Colonic mucosa (tissue), 4 donors: ENCODE data around the gene ELMO1. TPM values are rescaled to one million over a fixed set of nuclear protein-coding genes. Genes with fewer than 3 reads are reported as not detected.

ENCODE experiments used
- DNase-seq: peaks from one replicate; pipeline ENCODE4 v3.0.0-alpha.2; 2020
- H3K27ac ChIP-seq: fragments of 200-600 bp; one replicate; pipeline ENCODE4 v1.8.0; 2021
- H3K27me3 ChIP-seq: fragments of 200-600 bp; one replicate; pipeline ENCODE4 v1.8.0; 2021
- H3K36me3 ChIP-seq: fragments of 200-600 bp; one replicate; pipeline ENCODE4 v1.8.0; 2021
- H3K4me1 ChIP-seq: fragments of 200-600 bp; one replicate; pipeline ENCODE4 v1.8.0; 2021; ENCODE audit warnings: mild to moderate bottlenecking
- H3K4me3 ChIP-seq: fragments of 200-600 bp; one replicate; pipeline ENCODE4 v1.8.0; 2021
- H3K9ac ChIP-seq, 2 donors: one replicate each; pipeline ENCODE4 v1.7.0; 2013; ENCODE audit warnings: control low read depth in 2 of 2, low read depth in 2 of 2, low read length in 2 of 2
- H3K9me3 ChIP-seq: fragments of 200-600 bp; one replicate; pipeline ENCODE4 v1.8.0; 2021
- intact Hi-C: fragments of 100-400 bp; cut with DNase I; formaldehyde crosslinking; loops from one replicate; pipeline ENCODE4 v1.14.1; 2022
- total RNA-seq, 2 donors: library from RNA; stranded (reverse); fragmentation: NEBNext Ultra II Directional in 1 of 2; extraction: Animal tissue kit (Norgen Biotek cat#: 25700) in 1 of 2; gene quantifications; one replicate each; pipeline ENCODE4 v1.2.1, GENCODE V29; 2021
- TF ChIP-seq, protein P1 (sequence below): fragments of 200-600 bp; IDR thresholded peaks from one replicate; pipeline ENCODE4 v1.8.0; 2022; ENCODE audit warnings: antibody characterized with exemption, mild to moderate bottlenecking
- donor health status: healthy.
- donor health status: DM: no; HTN: no; CAD: no.
- donor health status: DM: no; HTN: no; CAD: no.

Gene ELMO1
- total RNA-seq, 2 donors from 2014 or later: 4.2 to 4.7 TPM

DNA sequence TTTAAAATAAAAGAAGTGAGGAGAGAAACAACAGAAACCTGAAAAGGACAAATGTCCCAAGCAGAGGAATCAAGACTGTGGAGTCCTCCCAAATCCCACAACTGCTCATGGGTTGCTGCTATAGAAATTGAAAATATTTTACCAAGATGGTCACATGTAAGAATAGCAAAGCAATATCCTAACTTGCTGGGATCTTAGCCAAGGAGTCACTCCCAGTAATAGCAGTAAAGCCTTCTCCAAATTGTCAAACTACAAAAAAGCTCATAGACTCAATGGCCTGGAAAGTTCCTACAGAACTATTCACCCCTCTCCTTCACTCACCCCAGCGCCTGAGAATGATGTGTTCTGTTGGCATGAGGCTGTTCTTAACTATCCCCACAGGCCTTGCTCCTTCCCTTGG, 186.5 kb downstream of the ELMO1 start:
- intact Hi-C loops: no loop called here

DNA sequence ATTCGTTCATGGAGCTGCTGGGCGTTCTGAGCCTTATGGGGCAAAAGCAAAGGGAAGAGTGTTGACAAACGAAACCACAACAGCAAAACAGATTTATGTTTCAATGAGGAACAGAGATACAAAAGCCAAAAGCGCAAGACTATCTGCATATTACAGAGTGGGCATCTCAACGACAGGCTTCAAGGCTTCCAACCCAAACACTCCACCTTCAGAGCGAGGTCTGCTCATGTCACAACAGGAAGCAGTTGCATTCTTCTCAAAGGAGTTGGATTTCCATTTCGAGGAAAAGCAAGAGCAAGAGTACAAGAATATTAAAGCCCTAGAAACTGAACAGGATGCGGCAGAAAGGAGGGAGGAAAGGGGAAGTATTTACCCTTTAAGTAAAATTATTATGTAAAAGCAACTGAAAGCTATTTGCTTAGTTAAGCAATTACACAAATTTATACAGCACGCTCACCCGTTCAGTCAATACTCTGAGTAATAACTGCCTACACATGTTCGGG, 189.3 kb downstream of the ELMO1 start:
- peak overlapping the region in 1 of 2 donors; percentile 2 for H3K9ac ChIP-seq
- H3K36me3 ChIP-seq: no peaks in the 10 kb centered on the region
- no peak overlapping the region for H3K27ac ChIP-seq
- no peaks in the 10 kb centered on the region for H3K4me1 ChIP-seq
- intact Hi-C loops: no loop called here
- no peaks in the 10 kb centered on the region for H3K9me3 ChIP-seq
- no peak overlapping the region for H3K4me3 ChIP-seq
- H3K27me3 ChIP-seq: no peaks in the 10 kb centered on the region
- TF ChIP-seq, protein P1, sequence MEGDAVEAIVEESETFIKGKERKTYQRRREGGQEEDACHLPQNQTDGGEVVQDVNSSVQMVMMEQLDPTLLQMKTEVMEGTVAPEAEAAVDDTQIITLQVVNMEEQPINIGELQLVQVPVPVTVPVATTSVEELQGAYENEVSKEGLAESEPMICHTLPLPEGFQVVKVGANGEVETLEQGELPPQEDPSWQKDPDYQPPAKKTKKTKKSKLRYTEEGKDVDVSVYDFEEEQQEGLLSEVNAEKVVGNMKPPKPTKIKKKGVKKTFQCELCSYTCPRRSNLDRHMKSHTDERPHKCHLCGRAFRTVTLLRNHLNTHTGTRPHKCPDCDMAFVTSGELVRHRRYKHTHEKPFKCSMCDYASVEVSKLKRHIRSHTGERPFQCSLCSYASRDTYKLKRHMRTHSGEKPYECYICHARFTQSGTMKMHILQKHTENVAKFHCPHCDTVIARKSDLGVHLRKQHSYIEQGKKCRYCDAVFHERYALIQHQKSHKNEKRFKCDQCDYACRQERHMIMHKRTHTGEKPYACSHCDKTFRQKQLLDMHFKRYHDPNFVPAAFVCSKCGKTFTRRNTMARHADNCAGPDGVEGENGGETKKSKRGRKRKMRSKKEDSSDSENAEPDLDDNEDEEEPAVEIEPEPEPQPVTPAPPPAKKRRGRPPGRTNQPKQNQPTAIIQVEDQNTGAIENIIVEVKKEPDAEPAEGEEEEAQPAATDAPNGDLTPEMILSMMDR: no peak
- DNase-seq: no peak

More for the DNA sequence above, 186.5 kb downstream of the ELMO1 start:
- H3K9ac ChIP-seq: no peak overlapping the region
- H3K4me3 ChIP-seq: no peak overlapping the region
- no peak for DNase-seq
- H3K27me3 ChIP-seq: no peaks in the 10 kb centered on the region
- H3K9me3 ChIP-seq: no peaks in the 10 kb centered on the region
- H3K27ac ChIP-seq: no peak overlapping the region
- H3K36me3 ChIP-seq: no peaks in the 10 kb centered on the region
- TF ChIP-seq, protein P1: no peak
- no peaks in the 10 kb centered on the region for H3K4me1 ChIP-seq

DNA sequence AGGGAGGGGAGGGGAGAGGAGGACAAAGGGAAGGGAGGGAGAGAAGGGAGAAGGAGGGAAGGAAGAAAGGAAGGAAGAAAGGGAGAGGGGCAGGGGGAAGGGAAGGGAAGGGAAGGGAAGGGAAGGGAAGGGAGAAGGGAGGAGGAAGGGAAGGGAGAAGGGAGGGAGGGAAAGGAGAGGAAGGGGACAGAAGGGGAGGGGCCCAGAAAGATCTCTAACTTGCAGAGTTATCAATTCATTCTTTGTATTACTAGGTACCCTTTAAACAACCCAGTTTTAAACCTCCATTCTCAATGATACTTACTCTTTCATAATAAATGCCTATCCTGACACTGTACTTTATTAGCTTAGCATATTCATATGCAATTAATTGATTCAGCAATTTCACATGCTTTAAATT, 192.0 kb downstream of the ELMO1 start:
- no peaks in the 10 kb centered on the region for H3K27me3 ChIP-seq
- no peak overlapping the region for H3K9ac ChIP-seq
- intact Hi-C loops: no loop called here
- no peak for DNase-seq
- no peaks in the 10 kb centered on the region for H3K4me1 ChIP-seq
- H3K27ac ChIP-seq: no peak overlapping the region
- H3K36me3 ChIP-seq: no peaks in the 10 kb centered on the region
- no peaks in the 10 kb centered on the region for H3K9me3 ChIP-seq
- TF ChIP-seq, protein P1: no peak
- no peak overlapping the region for H3K4me3 ChIP-seq

DNA sequence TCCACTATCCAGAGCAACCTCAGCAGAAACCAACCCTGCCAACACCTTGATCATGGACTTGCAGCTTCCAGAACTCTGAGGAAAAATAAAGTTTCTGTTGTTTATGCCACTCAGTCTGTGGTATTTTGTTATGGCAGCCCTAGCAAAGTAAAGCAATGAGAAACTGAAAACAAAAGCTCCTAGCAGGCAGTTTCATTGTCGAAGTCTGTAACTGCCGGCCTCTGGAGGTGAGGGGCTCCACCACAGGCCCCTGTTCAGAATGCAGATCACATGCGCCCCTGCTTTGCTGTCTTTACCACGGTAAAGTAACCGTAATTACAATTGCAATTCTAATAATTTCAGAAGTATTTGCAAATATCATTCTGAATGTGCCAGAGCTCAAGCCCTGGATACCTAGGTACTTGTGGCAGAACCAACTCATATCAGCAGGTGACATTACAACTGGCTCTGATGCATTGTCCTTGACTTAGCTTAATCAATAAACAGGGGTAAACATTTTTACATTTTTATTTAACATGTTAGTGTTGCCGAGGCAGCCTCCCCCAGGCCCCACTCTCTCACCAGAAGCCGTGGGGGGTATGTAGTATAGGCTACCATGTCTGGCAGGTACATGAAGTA, 193.2 kb downstream of the ELMO1 start:
- Histone ChIP-seq H3K36me3 (no peaks in the 10 kb centered on the region), H3K27me3 (no peaks in the 10 kb centered on the region), H3K27ac (no peak overlapping the region), H3K4me3 (no peak overlapping the region), H3K4me1 (no peaks in the 10 kb centered on the region), H3K9ac (peak overlapping the region in 1 of 2 donors; percentile 12), H3K9me3 (no peaks in the 10 kb centered on the region)
- TF ChIP-seq, protein P1: no peak
- DNase-seq: no peak
- intact Hi-C loops: no loop called here

DNA sequence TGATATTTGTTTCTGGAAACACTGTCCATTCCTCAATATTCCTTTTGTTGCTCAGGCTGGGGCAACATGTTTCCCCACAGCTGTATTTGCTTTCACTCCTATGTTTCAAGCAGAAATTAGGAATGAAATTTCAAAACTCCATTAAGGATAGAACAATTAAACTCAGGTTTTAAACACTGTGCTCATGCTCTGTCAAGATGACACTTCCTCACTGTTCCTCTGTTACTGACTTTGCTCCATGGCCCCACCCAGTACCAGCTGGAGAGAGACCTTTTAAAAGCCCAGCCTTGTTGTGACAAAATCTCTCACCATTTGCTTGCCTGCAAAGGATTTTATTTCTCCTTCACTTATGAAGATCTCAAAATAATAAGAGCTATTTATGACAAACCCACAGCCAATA, 197.4 kb downstream of the ELMO1 start:
- no peak for DNase-seq
- TF ChIP-seq, protein P1: no peak
- intact Hi-C loops: no loop called here
- Histone ChIP-seq H3K27me3 (no peaks in the 10 kb centered on the region), H3K36me3 (no peaks in the 10 kb centered on the region), H3K9ac (no peak overlapping the region), H3K9me3 (no peaks in the 10 kb centered on the region), H3K4me3 (no peak overlapping the region), H3K4me1 (no peaks in the 10 kb centered on the region), H3K27ac (no peak overlapping the region)
